Aorta (tissue), 5 donors: ENCODE measurements around the gene HAO2. TPM values are rescaled to one million over a fixed set of nuclear protein-coding genes. Genes with fewer than 3 reads are reported as not detected.

Source experiments
- ATAC-seq: fragments of 200-7000 bp; cut with Tn5 transposase; one replicate; pipeline ENCODE4 v1.9.1; 2022; ENCODE audit warnings: moderate library complexity; ENCODE audit not compliant: low FRiP score
- DNase-seq, 2 donors: peaks; one replicate each; pipeline ENCODE4 v3.0.0-alpha.2; 2020
- H3K27ac ChIP-seq, 2 donors: one replicate each; pipeline ENCODE4 v1.5.1; 2013; ENCODE audit warnings: low read length in 2 of 2, mild to moderate bottlenecking in 2 of 2, moderate library complexity in 2 of 2, control low read depth in 1 of 2, inconsistent platforms in 1 of 2, low read depth in 1 of 2
- H3K27me3 ChIP-seq, 2 donors: one replicate each; pipeline ENCODE4 v1.6.1; 2013; ENCODE audit warnings: control low read depth in 1 of 2, low read length in 1 of 2, mild to moderate bottlenecking in 1 of 2, moderate library complexity in 1 of 2; ENCODE audit not compliant: insufficient read depth in 2 of 2, control insufficient read depth in 1 of 2
- H3K36me3 ChIP-seq, 2 donors: one replicate each; pipeline ENCODE4 v1.6.1; 2013; ENCODE audit warnings: control low read depth in 1 of 2, low read length in 1 of 2, mild to moderate bottlenecking in 1 of 2; ENCODE audit not compliant: insufficient read depth in 2 of 2, control insufficient read depth in 1 of 2
- H3K4me1 ChIP-seq, 2 donors: one replicate each; pipeline ENCODE4 v1.6.1; 2013; ENCODE audit warnings: low read length in 2 of 2, control low read depth in 1 of 2, mild to moderate bottlenecking in 1 of 2, moderate library complexity in 1 of 2; ENCODE audit not compliant: insufficient read depth in 2 of 2, control insufficient read depth in 1 of 2
- H3K4me3 ChIP-seq, 2 donors: one replicate each; pipeline ENCODE4 v1.5.1; 2013; ENCODE audit warnings: low read length in 2 of 2, control low read depth in 1 of 2, mild to moderate bottlenecking in 1 of 2
- H3K9me3 ChIP-seq: one replicate; pipeline ENCODE4 v1.6.1; 2013; ENCODE audit warnings: mild to moderate bottlenecking, low read length; ENCODE audit not compliant: control insufficient read depth
- WGBS, 2 donors: extraction: QIAGEN DNeasy Blood & Tissue Kit; methylation state at CpG; one replicate each; pipeline ENCODE4 v1.1.7; 2013; 5-methylcytosine and 5-hydroxymethylcytosine counted together
- intact Hi-C, 2 donors: fragments of 100-400 bp; cut with DNase I; formaldehyde crosslinking; loops; one replicate each; pipeline versions ENCODE4 v1.14.2 to v1.15.0; 2022
- polyA plus RNA-seq, 2 donors: library from polyadenylated mRNA; stranded (reverse); fragments of 200-250 nt; gene quantifications; one replicate each; pipeline ENCODE4 v1.2.3, GENCODE V29; 2013
- total RNA-seq, 2 donors: library from RNA; stranded (reverse); fragmentation: NEBNext Ultra II Directional; extraction: Animal tissue kit (Norgen Biotek cat#: 25700); gene quantifications; one replicate each; pipeline ENCODE4 v1.2.1, GENCODE V29; 2021
- donor health status: healthy with polysubstance abuse.
- donor health status: Bipolar disorder and iron deficiency.
- donor health status: DM: no; HTN: no; CAD: no.
- donor health status: DM: no; HTN: no; CAD: no.
- donor health status: DM: yes; HTN: yes; CAD: no.

Gene HAO2
- total and polyA plus RNA-seq, 4 donors: not detected

DNA sequence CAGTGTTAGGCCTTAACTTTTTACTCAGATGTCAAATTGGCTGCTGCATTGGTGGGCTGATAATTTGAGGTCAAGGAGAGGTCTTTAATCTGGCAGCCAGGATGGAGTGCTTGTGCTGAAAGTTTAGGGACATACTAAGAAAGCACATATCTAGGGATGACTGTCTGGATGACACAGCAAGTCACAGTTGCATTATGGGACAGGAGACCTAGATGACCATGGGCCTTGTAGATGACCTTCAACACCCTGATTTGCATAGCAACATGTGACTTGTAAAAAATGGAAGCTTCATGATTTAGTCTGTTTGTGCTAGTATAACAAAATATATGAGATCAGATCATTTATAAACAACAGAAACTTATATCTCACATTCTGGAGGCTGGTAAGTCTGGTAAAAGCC, 28.4 kb downstream of the HAO2 start:
- Histone ChIP-seq H3K27me3 (no peaks in the 10 kb centered on the region), H3K4me1 (no peaks in the 10 kb centered on the region), H3K27ac (no peak overlapping the region), H3K9me3 (no peaks in the 10 kb centered on the region), H3K36me3 (no peaks in the 10 kb centered on the region), H3K4me3 (no peak overlapping the region)
- ATAC-seq: no peak
- DNase-seq: no peak
- intact Hi-C loops: no loop called here

DNA sequence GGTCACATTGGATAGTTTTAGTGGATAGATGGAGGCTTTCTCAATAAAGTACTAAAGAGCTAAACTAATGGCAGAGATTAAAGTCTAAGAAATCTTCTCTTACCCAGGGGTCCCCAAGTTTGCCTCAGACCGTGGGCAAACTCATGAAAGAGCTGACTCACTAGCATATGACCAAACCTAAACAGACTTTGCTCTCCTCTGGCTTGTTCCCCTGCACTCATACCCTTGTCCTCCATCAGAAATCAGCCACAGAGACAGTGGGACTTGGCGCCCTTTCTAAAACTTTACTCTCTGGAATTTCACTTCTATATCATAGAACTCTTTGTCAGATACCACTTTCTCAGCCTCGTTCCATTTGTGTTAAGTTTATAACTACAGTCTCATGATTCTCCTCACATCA, 29.4 kb downstream of the HAO2 start:
- no peak for DNase-seq
- Histone ChIP-seq H3K4me1 (no peaks in the 10 kb centered on the region), H3K9me3 (no peaks in the 10 kb centered on the region), H3K27me3 (no peaks in the 10 kb centered on the region), H3K36me3 (no peaks in the 10 kb centered on the region), H3K27ac (no peak overlapping the region), H3K4me3 (no peak overlapping the region)
- intact Hi-C loops: no loop called here
- 67 to 74% methylated on average over 3 of the region's 3 CpGs for WGBS, 2 donors
- no peak for ATAC-seq

GRCh38 chr1:119404736-119405135, 36.2 kb downstream of the HAO2 start:
- Histone ChIP-seq H3K36me3 (no peaks in the 10 kb centered on the region), H3K27ac (no peak overlapping the region), H3K27me3 (no peaks in the 10 kb centered on the region), H3K9me3 (peaks cover 2% of the 10 kb centered on the region), H3K4me1 (no peaks in the 10 kb centered on the region), H3K4me3 (no peak overlapping the region)
- 18 to 33% methylated on average over 2 of the region's 2 CpGs for WGBS, 2 donors
- no peak for ATAC-seq
- DNase-seq: no peak
- intact Hi-C loops: no loop called here

DNA sequence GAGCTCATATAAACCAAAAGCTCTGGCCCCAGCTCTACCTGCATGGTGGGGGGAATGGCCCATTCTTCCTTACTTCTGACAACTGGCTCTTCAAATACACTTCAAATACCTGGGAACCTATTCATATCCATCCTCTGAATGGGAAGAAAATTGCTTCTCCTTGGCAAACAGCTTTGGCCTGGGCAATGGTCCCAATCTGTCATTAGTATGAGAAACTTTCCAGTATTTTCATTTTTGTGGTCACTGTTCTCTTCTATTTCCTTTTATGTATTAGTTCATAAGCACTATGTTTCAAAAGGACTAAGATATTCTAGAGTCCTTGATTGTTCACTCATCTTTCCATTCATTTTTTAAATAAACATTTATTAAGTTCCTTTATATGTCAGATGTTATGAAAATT, 41.1 kb downstream of the HAO2 start:
- no peak for DNase-seq
- Histone ChIP-seq H3K36me3 (no peaks in the 10 kb centered on the region), H3K27me3 (no peaks in the 10 kb centered on the region), H3K27ac (no peak overlapping the region), H3K4me1 (no peaks in the 10 kb centered on the region), H3K9me3 (no peaks in the 10 kb centered on the region), H3K4me3 (no peak overlapping the region)
- ATAC-seq: no peak
- intact Hi-C loops: no loop called here

- no peaks in the 10 kb centered on the region for H3K36me3 ChIP-seq
- no peak overlapping the region for H3K4me3 ChIP-seq
- no peak for DNase-seq
- ATAC-seq: no peak
- intact Hi-C loops: no loop called here
- no peaks in the 10 kb centered on the region for H3K27me3 ChIP-seq
- H3K4me1 ChIP-seq: no peaks in the 10 kb centered on the region
- no peak overlapping the region for H3K27ac ChIP-seq
- H3K9me3 ChIP-seq: no peaks in the 10 kb centered on the region
- 84 to 87% methylated on average over 3 of the region's 3 CpGs for WGBS, 2 donors
These were observed 42.4 kb downstream of the HAO2 start for GRCh38 chr1:119410961-119411360.

DNA sequence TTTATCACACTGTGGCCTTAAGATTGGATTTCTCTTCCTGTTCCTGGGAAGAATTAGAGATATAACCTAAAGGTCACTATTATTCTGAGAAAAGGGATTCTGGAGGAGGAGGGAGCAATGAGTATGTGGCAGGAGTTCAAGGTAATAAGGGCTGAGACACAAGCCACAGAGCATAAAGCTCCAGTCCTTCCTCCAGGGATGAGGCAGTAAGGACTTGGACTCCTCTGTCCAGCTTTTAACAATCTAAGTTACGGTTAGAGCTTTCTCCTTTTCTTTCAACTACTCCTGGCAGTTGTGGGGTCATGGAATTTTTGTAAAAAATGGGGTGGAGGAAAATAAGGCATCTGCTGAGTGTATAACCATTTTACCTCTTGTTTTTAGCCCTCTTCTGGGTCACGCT, 46.4 kb downstream of the HAO2 start, which contains the start of gene HSD3B2:
Gene HSD3B2 (plus strand): TSS at position 201 of the 400 bp plus-strand sequence. CDS start 270 bp downstream, outside the sequence.
- intact Hi-C loops: no loop called here
- 73% methylated on average over 2 of the region's 2 CpGs for WGBS, 2 donors
- Histone ChIP-seq H3K27ac (no peak within 1 kb of the TSS), H3K4me1 (no peaks in the 10 kb centered on the region), H3K27me3 (no peaks in the 10 kb centered on the region), H3K36me3 (no peaks in the 10 kb centered on the region), H3K9me3 (no peaks in the 10 kb centered on the region), H3K4me3 (no peak within 1 kb of the TSS)
- no peak for ATAC-seq
- DNase-seq: no peak

DNA sequence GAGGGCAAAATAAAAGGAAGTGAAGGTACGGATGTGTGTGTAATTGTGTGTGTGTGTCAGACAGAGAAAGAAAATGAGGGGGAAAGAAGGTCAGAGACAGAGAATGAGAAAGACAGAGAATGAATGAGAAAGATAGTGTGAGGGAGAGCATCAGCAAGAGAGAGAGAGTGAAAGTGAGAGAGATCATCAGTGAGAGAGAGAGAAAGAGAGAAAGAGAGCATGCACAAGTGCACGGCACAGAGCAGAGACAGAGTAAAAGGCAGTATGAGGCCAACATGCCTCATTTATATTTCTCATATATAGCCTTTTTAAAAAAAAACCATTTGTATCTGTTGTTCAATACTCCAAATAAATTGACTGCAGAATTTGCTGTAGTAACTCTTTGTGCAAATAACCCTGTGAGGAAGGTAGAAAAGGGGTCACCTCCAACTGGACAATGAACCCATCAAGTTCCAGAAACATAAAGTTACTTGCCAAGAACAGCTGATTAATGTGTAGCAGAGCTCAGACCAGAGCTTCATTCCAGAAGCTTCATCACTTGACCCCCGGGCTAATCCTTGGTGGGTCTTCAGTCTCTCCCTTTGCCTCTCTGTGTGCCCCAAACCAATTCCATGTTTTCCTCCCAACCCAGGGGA, 47.5 kb downstream of the HAO2 start:
- no peak for DNase-seq
- WGBS, 2 donors: 77 to 79% methylated on average over 3 of the region's 3 CpGs
- no peak for ATAC-seq
- Histone ChIP-seq H3K9me3 (no peaks in the 10 kb centered on the region), H3K27ac (no peak overlapping the region), H3K4me1 (no peaks in the 10 kb centered on the region), H3K4me3 (no peak overlapping the region), H3K27me3 (no peaks in the 10 kb centered on the region), H3K36me3 (no peaks in the 10 kb centered on the region)
- intact Hi-C loops: no loop called here

- DNase-seq: no peak
These were observed 50.5 kb downstream of the HAO2 start for GRCh38 chr1:119419109-119419508.

DNA sequence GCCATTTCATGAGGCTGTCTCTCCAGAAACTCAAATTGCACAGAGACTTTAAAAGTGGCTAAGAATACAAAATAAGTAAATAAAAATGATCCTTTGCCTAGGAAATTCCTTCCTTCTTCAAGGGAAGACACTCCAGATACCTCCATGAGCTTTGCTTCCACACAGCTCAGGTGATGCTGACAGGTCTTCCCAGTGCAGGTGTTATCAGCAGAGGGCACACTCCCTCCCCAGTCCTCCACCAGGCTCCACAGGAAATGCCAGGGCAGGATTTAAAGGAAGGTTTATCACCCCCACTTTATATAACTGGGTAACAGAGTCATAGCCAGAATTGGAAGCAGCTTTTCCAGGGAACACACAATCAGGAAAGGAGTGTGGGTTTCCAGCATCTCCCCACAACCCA, 52.1 kb downstream of the HAO2 start:
- Histone ChIP-seq H3K27me3 (no peaks in the 10 kb centered on the region), H3K4me1 (no peaks in the 10 kb centered on the region), H3K36me3 (no peaks in the 10 kb centered on the region), H3K9me3 (no peaks in the 10 kb centered on the region), H3K27ac (no peak overlapping the region), H3K4me3 (no peak overlapping the region)
- intact Hi-C loops: no loop called here
- DNase-seq (no peak), ATAC-seq (no peak)

More at GRCh38 chr1:119419109-119419508, 50.5 kb downstream of the HAO2 start:
- Histone ChIP-seq H3K4me3 (no peak overlapping the region), H3K4me1 (no peaks in the 10 kb centered on the region), H3K9me3 (no peaks in the 10 kb centered on the region), H3K27ac (no peak overlapping the region), H3K36me3 (no peaks in the 10 kb centered on the region), H3K27me3 (no peaks in the 10 kb centered on the region)
- WGBS, 2 donors: 83 to 85% methylated on average over 5 of the region's 5 CpGs
- intact Hi-C loops: no loop called here
- no peak for ATAC-seq
